Natural killer cell treated with Interleukin-12 subunit alpha and Interleukin-12 subunit beta and Interleukin-15 and Interleukin-18, amount 100 ng/mL, for 72 hours (primary cell): ENCODE data around the gene C17orf78. TPM values are rescaled to one million over a fixed set of nuclear protein-coding genes. Genes with fewer than 3 reads are reported as not detected.
A peak's percentile ranks its signal among the peaks of the same experiment; 100 is the strongest.
"Not testable (repeated sequence)": the region's sequence is repeated elsewhere in the genome, so short reads cannot be mapped to it uniquely, and the experiment has no call there.

Experiments used
- ATAC-seq, 2 donors: fragments of 150-1000 bp; cut with Tn5 transposase in 1 of 2; sonication (Bioruptor Pico), chemical (Tn5 transposase) in 1 of 2; 2 replicates each; pipeline ENCODE4 v1.10.0; 2021
- DNase-seq: peaks from one replicate; pipeline ENCODE4 v3.0.0; 2022; ENCODE audit warnings: low spot score
- H3K27ac Mint-ChIP-seq, 2 donors: 1 replicate in 1 of 2; 2 replicates in 1 of 2; pipeline ENCODE4 v1.8.0; 2022; ENCODE audit warnings: mixed read lengths in 2 of 2, mild to moderate bottlenecking in 1 of 2, moderate library complexity in 1 of 2
- H3K27me3 Mint-ChIP-seq, 2 donors: 1 replicate in 1 of 2; 2 replicates in 1 of 2; pipeline ENCODE4 v1.8.0; 2022; ENCODE audit warnings: mixed read lengths in 2 of 2
- H3K36me3 Mint-ChIP-seq: one replicate; pipeline ENCODE4 v1.8.0; 2022; ENCODE audit warnings: mixed read lengths
- H3K4me1 Mint-ChIP-seq, 2 donors: 1 replicate in 1 of 2; 2 replicates in 1 of 2; pipeline ENCODE4 v1.8.0; 2022; ENCODE audit warnings: low read depth in 2 of 2, mixed read lengths in 2 of 2, mild to moderate bottlenecking in 1 of 2
- H3K4me3 Mint-ChIP-seq: one replicate; pipeline ENCODE4 v1.8.0; 2022; ENCODE audit warnings: mixed read lengths
- H3K9me3 Mint-ChIP-seq: 2 replicates; pipeline ENCODE4 v1.8.0; 2022; ENCODE audit warnings: mixed read lengths
- total RNA-seq, 2 donors: library from RNA; stranded (reverse); gene quantifications; one replicate each; pipeline ENCODE4 v1.2.3, GENCODE V29; 2022

The C17orf78 gene
- total RNA-seq, 2 donors from 2014 or later, result not detected

DNA sequence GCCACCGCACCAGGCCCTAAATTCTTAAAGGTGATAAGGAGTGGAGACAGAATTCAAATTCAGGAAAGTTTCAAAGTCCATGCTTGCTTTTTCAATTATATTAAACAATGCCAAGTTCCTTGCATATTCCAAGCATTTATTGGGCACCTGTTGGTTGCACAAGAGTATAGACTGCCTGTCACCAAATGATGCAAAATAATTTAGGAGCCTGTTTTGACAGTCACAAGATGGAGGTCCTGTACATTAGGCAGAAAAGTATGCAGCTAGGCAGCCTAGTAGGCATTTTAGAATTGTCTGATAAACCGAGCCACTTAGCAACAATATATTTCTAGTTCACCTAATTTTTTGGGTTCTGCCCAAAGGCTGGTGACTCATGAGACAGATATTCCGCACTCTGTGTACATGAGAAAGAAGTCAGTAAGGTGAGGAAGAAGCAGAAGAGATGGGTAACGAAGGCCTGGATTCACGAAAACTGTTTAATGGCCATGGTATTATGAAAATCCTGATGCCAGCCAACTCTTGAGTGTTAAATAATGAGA is 23.5 kb downstream of the C17orf78 start:
- DNase-seq (no peak), ATAC-seq (no peak)
- H3K4me1 Mint-ChIP-seq, result peaks cover 15 to 26% of the 10 kb centered on the region in 2 donors
- H3K9me3 Mint-ChIP-seq, result no peaks in the 10 kb centered on the region
- H3K27me3 Mint-ChIP-seq, result no peaks in the 10 kb centered on the region
- no peak overlapping the region for H3K27ac Mint-ChIP-seq
- H3K4me3 Mint-ChIP-seq, result no peak overlapping the region
- H3K36me3 Mint-ChIP-seq, result no peaks in the 10 kb centered on the region

GRCh38 chr17:37400505-37400904 is 24.7 kb downstream of the C17orf78 start:
- no peak overlapping the region for H3K27ac Mint-ChIP-seq
- no peak overlapping the region for H3K4me3 Mint-ChIP-seq
- no peak for DNase-seq
- no peaks in the 10 kb centered on the region for H3K27me3 Mint-ChIP-seq
- ATAC-seq, result no peak
- peaks cover 22 to 38% of the 10 kb centered on the region in 2 donors for H3K4me1 Mint-ChIP-seq
- H3K36me3 Mint-ChIP-seq, result peaks cover 7% of the 10 kb centered on the region
- no peaks in the 10 kb centered on the region for H3K9me3 Mint-ChIP-seq

DNA sequence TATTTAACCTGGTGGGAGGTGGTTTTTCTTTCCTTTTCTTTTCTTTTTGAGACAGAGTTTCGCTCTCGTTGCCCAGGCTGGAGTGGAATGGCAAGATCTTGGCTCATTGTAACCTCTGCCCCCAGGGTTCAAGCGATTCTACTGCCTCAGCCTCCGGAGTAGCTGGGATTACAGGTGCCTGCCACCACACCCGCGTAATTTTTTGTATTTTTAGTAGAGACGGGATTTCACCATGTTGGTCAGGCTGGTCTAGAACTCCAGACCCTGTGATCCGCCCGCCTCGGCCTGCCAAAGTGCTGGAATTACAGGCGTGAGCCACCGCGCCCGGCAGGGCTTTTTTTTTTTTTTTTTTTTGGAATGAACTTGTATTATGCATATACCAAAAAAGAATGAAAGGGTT is 29.7 kb downstream of the C17orf78 start:
- not testable (repeated sequence) for H3K27me3 Mint-ChIP-seq, H3K36me3 Mint-ChIP-seq, DNase-seq, H3K9me3 Mint-ChIP-seq, ATAC-seq
- Mint-ChIP-seq H3K4me1 (peaks cover 27 to 39% of the 10 kb centered on the region in 2 donors), H3K4me3 (peak overlapping the region; percentile 99), H3K27ac (peak overlapping the region; percentile 93 to 94)

GRCh38 chr17:37405955-37406634 is 30.3 kb downstream of the C17orf78 start:
- DNase-seq (no peak), ATAC-seq (no peak)
- no peaks in the 10 kb centered on the region for H3K9me3 Mint-ChIP-seq
- H3K4me1 Mint-ChIP-seq, result peaks cover 27 to 39% of the 10 kb centered on the region in 2 donors
- H3K27ac Mint-ChIP-seq, result peak overlapping the region; percentile 93 to 94
- H3K4me3 Mint-ChIP-seq, result peak overlapping the region; percentile 99
- H3K36me3 Mint-ChIP-seq, result peaks cover 7% of the 10 kb centered on the region
- no peaks in the 10 kb centered on the region for H3K27me3 Mint-ChIP-seq

GRCh38 chr17:37406635-37407461 is 31.1 kb downstream of the C17orf78 start, which contains the start of the genes ACACA and TADA2A:
TSS of gene ACACA (minus strand) at chr17:37406836. CDS start at chr17:37406299, 537 bp downstream.
TSS of gene TADA2A (plus strand) at chr17:37406886. CDS start at chr17:37411366, 4,480 bp downstream.
- Mint-ChIP-seq H3K4me1 (peaks cover 27 to 39% of the 10 kb centered on the region in 2 donors), H3K36me3 (peaks cover 7% of the 10 kb centered on the region), H3K27me3 (no peaks in the 10 kb centered on the region), H3K9me3 (no peaks in the 10 kb centered on the region), H3K27ac (peak within 1 kb of the TSS; percentile 93 to 94), H3K4me3 (peak within 1 kb of the TSS; percentile 99)
- DNase-seq (peak; percentile 88), ATAC-seq (peak; percentile 99)

DNA sequence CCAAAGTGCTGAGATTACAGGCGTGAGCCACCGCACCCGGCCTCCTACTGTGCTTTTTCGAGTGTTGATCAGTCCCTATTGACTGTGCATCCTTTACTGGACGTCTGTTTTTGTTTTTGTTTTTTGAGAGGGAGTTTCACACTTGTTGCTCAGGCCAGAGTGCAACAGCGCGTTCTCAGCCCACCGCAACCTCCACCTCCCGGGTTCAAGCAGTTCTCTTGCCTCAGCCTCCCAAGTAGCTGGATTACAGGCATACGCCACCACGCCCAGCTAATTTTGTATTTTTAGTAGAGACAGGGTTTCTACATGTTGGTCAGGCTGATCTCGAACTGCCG is 32.3 kb downstream of the C17orf78 start:
- Mint-ChIP-seq H3K27ac (peak overlapping the region; percentile 91 to 93), H3K4me3 (peak overlapping the region; percentile 88), H3K4me1 (peaks cover 21 to 30% of the 10 kb centered on the region in 2 donors)
- DNase-seq, H3K36me3 Mint-ChIP-seq, ATAC-seq, H3K27me3 Mint-ChIP-seq, H3K9me3 Mint-ChIP-seq: not testable (repeated sequence)

DNA sequence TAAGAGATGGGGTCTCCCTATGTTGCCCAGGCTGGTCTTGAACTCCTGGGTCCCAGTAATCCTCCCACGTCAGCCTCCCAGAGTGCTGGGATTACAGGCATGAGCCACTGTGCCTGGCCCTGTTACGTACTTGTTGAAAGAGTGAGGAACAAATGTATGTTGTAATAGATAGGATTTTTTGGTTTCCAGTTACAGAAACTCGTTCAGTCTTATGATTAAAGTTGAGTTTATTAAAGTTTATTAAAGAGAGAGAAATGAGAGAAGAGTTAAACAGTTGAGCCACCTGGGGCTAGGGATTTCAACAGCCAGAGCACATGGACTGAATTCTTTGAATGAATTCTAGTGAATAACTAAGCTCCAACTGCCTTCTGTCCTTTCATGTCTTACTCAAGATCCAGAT is 34.6 kb downstream of the C17orf78 start:
- Mint-ChIP-seq H3K4me1 (peaks cover 10 to 23% of the 10 kb centered on the region in 2 donors), H3K4me3 (no peak overlapping the region), H3K27ac (no peak overlapping the region), H3K27me3 (no peaks in the 10 kb centered on the region), H3K9me3 (no peaks in the 10 kb centered on the region), H3K36me3 (peaks cover 18% of the 10 kb centered on the region)
- DNase-seq, result no peak
- no peak for ATAC-seq

DNA sequence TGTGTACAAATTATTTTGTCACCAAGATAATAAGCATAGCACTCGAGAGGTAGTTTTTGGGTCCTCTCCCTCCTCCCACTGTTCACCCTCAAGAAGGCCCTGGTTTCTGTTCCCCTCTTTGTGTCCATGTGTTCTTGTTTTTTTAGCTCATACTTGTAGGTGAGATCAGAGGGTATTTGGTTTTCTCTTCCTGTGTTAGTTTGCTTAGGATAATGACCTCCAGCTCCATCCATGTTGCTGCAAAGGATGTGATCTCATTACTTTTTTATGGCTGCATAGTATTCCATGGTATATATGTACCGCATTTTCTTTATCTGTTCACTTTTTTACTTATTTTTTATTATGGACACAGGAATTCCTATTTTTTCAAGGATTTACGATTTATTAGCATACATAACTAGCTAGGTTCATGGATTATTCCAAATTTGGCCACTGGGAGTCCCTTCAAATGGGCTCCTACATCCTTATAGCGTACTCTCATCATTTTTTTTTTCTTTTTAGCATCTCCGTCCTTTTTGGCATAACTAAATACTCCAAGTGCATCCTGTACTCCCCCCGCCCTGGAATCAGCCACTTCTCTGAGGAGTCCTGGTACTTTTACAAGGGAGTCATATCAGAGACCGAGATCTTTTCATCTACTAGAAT is 38.2 kb downstream of the C17orf78 start:
- no peaks in the 10 kb centered on the region for H3K27me3 Mint-ChIP-seq
- DNase-seq (no peak), ATAC-seq (no peak)
- peaks cover 3 to 16% of the 10 kb centered on the region in 2 donors for H3K4me1 Mint-ChIP-seq
- H3K27ac Mint-ChIP-seq, result no peak overlapping the region
- no peak overlapping the region for H3K4me3 Mint-ChIP-seq
- H3K9me3 Mint-ChIP-seq, result no peaks in the 10 kb centered on the region
- peaks cover 18% of the 10 kb centered on the region for H3K36me3 Mint-ChIP-seq

DNA sequence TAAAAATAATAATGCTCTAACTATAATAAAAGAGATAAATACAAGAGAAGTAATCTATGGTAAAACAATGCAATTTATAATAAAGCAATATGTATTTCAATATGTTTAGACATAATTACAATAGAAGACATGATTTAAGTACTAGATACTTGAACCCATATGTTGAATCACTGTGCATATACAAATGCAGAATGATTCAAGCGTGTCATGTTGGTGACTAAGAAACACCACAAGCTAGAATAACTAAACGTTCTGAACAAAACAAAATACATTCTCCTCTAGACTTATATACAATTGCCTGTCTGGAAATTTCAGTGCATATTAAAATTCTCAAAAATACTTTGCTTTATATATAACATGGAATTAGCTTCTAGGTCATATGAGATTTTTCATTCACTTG is 42.1 kb downstream of the C17orf78 start:
- H3K27me3 Mint-ChIP-seq, result no peaks in the 10 kb centered on the region
- ATAC-seq, result no peak
- no peak for DNase-seq
- no peak overlapping the region for H3K27ac Mint-ChIP-seq
- H3K36me3 Mint-ChIP-seq, result peaks cover 18% of the 10 kb centered on the region
- H3K4me3 Mint-ChIP-seq, result no peak overlapping the region
- H3K9me3 Mint-ChIP-seq, result no peaks in the 10 kb centered on the region
- peaks cover 5 to 16% of the 10 kb centered on the region in 2 donors for H3K4me1 Mint-ChIP-seq

GRCh38 chr17:37422971-37423625 is 47.3 kb downstream of the C17orf78 start:
- Mint-ChIP-seq H3K4me1 (peaks cover 0 to 2% of the 10 kb centered on the region in 2 donors), H3K9me3 (no peaks in the 10 kb centered on the region), H3K27ac (no peak overlapping the region), H3K4me3 (no peak overlapping the region), H3K27me3 (no peaks in the 10 kb centered on the region), H3K36me3 (no peaks in the 10 kb centered on the region)
- no peak for DNase-seq
- ATAC-seq, result no peak

- H3K27ac Mint-ChIP-seq, result no peak overlapping the region
Measured at GRCh38 chr17:37425268-37425667, 49.5 kb downstream of the C17orf78 start.

DNA sequence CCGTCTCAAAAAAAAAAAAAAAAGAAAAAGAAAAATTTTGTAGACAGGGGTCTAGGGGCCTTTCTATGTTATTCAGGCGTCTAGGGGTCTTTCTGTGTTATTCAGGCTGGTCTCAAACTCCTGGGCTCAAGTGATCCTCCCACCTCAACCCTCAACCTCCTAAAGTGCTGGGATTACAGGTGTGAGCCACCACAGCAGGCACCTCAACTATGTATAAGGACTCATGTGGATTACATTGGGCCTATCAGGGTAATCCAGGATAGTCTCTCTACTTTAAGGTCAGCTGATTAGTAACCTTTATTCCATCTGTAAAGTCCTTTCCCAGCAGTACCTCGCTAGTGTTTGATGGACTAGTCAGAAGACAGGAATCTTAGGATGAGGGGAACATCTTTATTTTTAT is 53.3 kb downstream of the C17orf78 start:
- Mint-ChIP-seq H3K27me3 (no peaks in the 10 kb centered on the region), H3K36me3 (peaks cover 3% of the 10 kb centered on the region), H3K4me1 (peaks cover 20 to 22% of the 10 kb centered on the region in 2 donors), H3K9me3 (no peaks in the 10 kb centered on the region), H3K4me3 (no peak overlapping the region), H3K27ac (peak overlapping the region; percentile 90 to 96)
- ATAC-seq (no peak), DNase-seq (no peak)

More at GRCh38 chr17:37425268-37425667, 49.5 kb downstream of the C17orf78 start:
- Mint-ChIP-seq H3K4me1 (peaks cover 7 to 8% of the 10 kb centered on the region in 2 donors), H3K9me3 (no peaks in the 10 kb centered on the region), H3K4me3 (no peak overlapping the region), H3K36me3 (no peaks in the 10 kb centered on the region), H3K27me3 (no peaks in the 10 kb centered on the region)
- ATAC-seq (no peak), DNase-seq (no peak)

- H3K36me3 Mint-ChIP-seq, result peaks cover 6% of the 10 kb centered on the region
- H3K9me3 Mint-ChIP-seq, result no peaks in the 10 kb centered on the region
- peaks cover 22 to 23% of the 10 kb centered on the region in 2 donors for H3K4me1 Mint-ChIP-seq
Measured at GRCh38 chr17:37429453-37429852, 53.7 kb downstream of the C17orf78 start.

More at GRCh38 chr17:37429453-37429852, 53.7 kb downstream of the C17orf78 start:
- ATAC-seq, result no peak
- H3K27ac Mint-ChIP-seq, result peak overlapping the region; percentile 90 to 96
- no peak for DNase-seq
- H3K27me3 Mint-ChIP-seq, result no peaks in the 10 kb centered on the region
- H3K4me3 Mint-ChIP-seq, result peak overlapping the region; percentile 77
